Measurements from ENCODE around the gene ANKH. TPM values are rescaled to one million over a fixed set of nuclear protein-coding genes. Genes with fewer than 3 reads are reported as not detected.
A peak's percentile ranks its signal among the peaks of the same experiment; 100 is the strongest.

ANKH gene
- total and polyA plus RNA-seq, 4 experiments from 2014 or later: 34.1 to 165 (median 114) TPM

GRCh38 chr5:14727928-14728458, 143.6 kb downstream of the ANKH start:
- intact Hi-C loops (cut with micrococcal nuclease): loop anchor here (1.0 kb wide), 7 partner anchors 22 to 286 kb away; no protein-coding TSS in a partner anchor
- peaks cover 7 to 11% (median 9%) of the 10 kb centered on the region in 4 donors for H3K4me1 Mint-ChIP-seq
- H3K27me3 Mint-ChIP-seq: no peaks in the 10 kb centered on the region
- H3K27ac Mint-ChIP-seq: peak overlapping the region in 3 of 7 donors; percentile 52 to 65 (median 57)
- ChIA-PET CTCF (ENCODE audit: partially characterized antibody) (interaction anchor here (0.7 to 6.5 kb wide), 39 partner anchors 9 to 287 kb away, joined by 3 to 134 read pairs (median 9); partner anchors contain the start of gene ANKH), POLR2A (ENCODE audit: partially characterized antibody) (interaction anchor here (1.1 to 1.2 kb wide), 2 partner anchors 82 to 275 kb away, joined by 3 to 4 read pairs; no protein-coding TSS in a partner anchor)
- no peak overlapping the region for H3K4me3 ChIP-seq (ENCODE audit: low read length in 2 of 2)
- H3K36me3 ChIP-seq (ENCODE audit: insufficient read depth, low read length): peaks cover 5% of the 10 kb centered on the region
- H3K36me3 Mint-ChIP-seq: peaks cover 28 to 40% of the 10 kb centered on the region in 2 donors
- H3K27me3 ChIP-seq (ENCODE audit: insufficient read depth, low read length): no peaks in the 10 kb centered on the region
- H3K9me3 Mint-ChIP-seq: no peaks in the 10 kb centered on the region
- no peak for DNase-seq
- H3K27ac ChIP-seq (ENCODE audit: low read depth, low read length): no peak overlapping the region
- H3K4me3 Mint-ChIP-seq: no peak overlapping the region
- H3K4me1 ChIP-seq (ENCODE audit: insufficient read depth, low read length): no peaks in the 10 kb centered on the region
- H3K9me3 ChIP-seq (ENCODE audit: control insufficient read depth in 1 of 2, low read length in 2 of 2): no peaks in the 10 kb centered on the region

GRCh38 chr5:14727428-14727865, 144.1 kb downstream of the ANKH start:
- ChIA-PET CTCF (ENCODE audit: partially characterized antibody) (interaction anchor here (0.7 to 6.5 kb wide), 52 partner anchors 8 to 300 kb away, joined by 3 to 134 read pairs (median 5); partner anchors contain the start of gene ANKH), POLR2A (ENCODE audit: partially characterized antibody) (interaction anchor here (0.8 to 2.3 kb wide), 4 partner anchors 18 to 276 kb away, joined by 3 to 13 read pairs (median 4); no protein-coding TSS in a partner anchor)
- Mint-ChIP-seq H3K27ac (peak overlapping the region in 4 of 7 donors; percentile 47 to 75 (median 60)), H3K4me1 (peaks cover 8 to 15% (median 13%) of the 10 kb centered on the region in 4 donors), H3K9me3 (no peaks in the 10 kb centered on the region), H3K36me3 (peaks cover 27 to 45% of the 10 kb centered on the region in 2 donors), H3K27me3 (no peaks in the 10 kb centered on the region), H3K4me3 (no peak overlapping the region)
- Histone ChIP-seq H3K4me1 (ENCODE audit: insufficient read depth, low read length) (no peaks in the 10 kb centered on the region), H3K9me3 (ENCODE audit: control insufficient read depth in 1 of 2, low read length in 2 of 2) (no peaks in the 10 kb centered on the region), H3K36me3 (ENCODE audit: insufficient read depth, low read length) (peaks cover under 1% of the 10 kb centered on the region), H3K27ac (ENCODE audit: low read depth, low read length) (no peak overlapping the region), H3K27me3 (ENCODE audit: insufficient read depth, low read length) (no peaks in the 10 kb centered on the region), H3K4me3 (ENCODE audit: low read length in 2 of 2) (no peak overlapping the region)
- intact Hi-C loops (cut with micrococcal nuclease): loop anchor here (1.0 kb wide), 7 partner anchors 21 to 287 kb away; no protein-coding TSS in a partner anchor
- peak; percentile 66 to 75 (median 71) for DNase-seq

GRCh38 chr5:14726066-14726838, 145.3 kb downstream of the ANKH start:
- Mint-ChIP-seq H3K4me3 (no peak overlapping the region), H3K4me1 (peaks cover 9 to 23% (median 16%) of the 10 kb centered on the region in 4 donors), H3K27me3 (no peaks in the 10 kb centered on the region), H3K36me3 (peaks cover 26 to 43% of the 10 kb centered on the region in 2 donors), H3K9me3 (no peaks in the 10 kb centered on the region), H3K27ac (peak overlapping the region in 3 of 7 donors; percentile 0 to 72 (median 5))
- POLR2A ChIA-PET (ENCODE audit: partially characterized antibody): interaction anchor here (1.2 to 2.3 kb wide), 2 partner anchors 19 to 277 kb away, joined by 4 to 13 read pairs; no protein-coding TSS in a partner anchor
- no peak overlapping the region for H3K27ac ChIP-seq (ENCODE audit: low read depth, low read length)
- no peaks in the 10 kb centered on the region for H3K27me3 ChIP-seq (ENCODE audit: insufficient read depth, low read length)
- no peak for DNase-seq
- no peaks in the 10 kb centered on the region for H3K36me3 ChIP-seq (ENCODE audit: insufficient read depth, low read length)
- H3K9me3 ChIP-seq (ENCODE audit: control insufficient read depth in 1 of 2, low read length in 2 of 2): no peaks in the 10 kb centered on the region
- H3K4me3 ChIP-seq (ENCODE audit: low read length in 2 of 2): no peak overlapping the region
- intact Hi-C loops (cut with micrococcal nuclease): no loop called here
- CTCF ChIA-PET (ENCODE audit: partially characterized antibody): interaction anchor here (0.8 to 6.5 kb wide), 42 partner anchors 7 to 294 kb away, joined by 3 to 134 read pairs (median 6); partner anchors contain the start of gene ANKH
- H3K4me1 ChIP-seq (ENCODE audit: insufficient read depth, low read length): peaks cover 2% of the 10 kb centered on the region

GRCh38 chr5:14724633-14725032, 146.9 kb downstream of the ANKH start:
- DNase-seq: no peak
- Mint-ChIP-seq H3K4me1 (peaks cover 20 to 37% (median 27%) of the 10 kb centered on the region in 4 donors), H3K4me3 (no peak overlapping the region), H3K9me3 (no peaks in the 10 kb centered on the region), H3K27me3 (no peaks in the 10 kb centered on the region), H3K36me3 (peaks cover 19 to 36% of the 10 kb centered on the region in 2 donors), H3K27ac (peak overlapping the region in 5 of 7 donors; percentile 7 to 57 (median 31))
- intact Hi-C loops (cut with micrococcal nuclease): no loop called here
- Histone ChIP-seq H3K27ac (ENCODE audit: low read depth, low read length) (no peak overlapping the region), H3K4me3 (ENCODE audit: low read length in 2 of 2) (no peak overlapping the region), H3K4me1 (ENCODE audit: insufficient read depth, low read length) (peaks cover 14% of the 10 kb centered on the region), H3K9me3 (ENCODE audit: control insufficient read depth in 1 of 2, low read length in 2 of 2) (no peaks in the 10 kb centered on the region), H3K27me3 (ENCODE audit: insufficient read depth, low read length) (no peaks in the 10 kb centered on the region), H3K36me3 (ENCODE audit: insufficient read depth, low read length) (no peaks in the 10 kb centered on the region)
- POLR2A ChIA-PET (ENCODE audit: partially characterized antibody): interaction anchor here (0.9 to 1.3 kb wide), 3 partner anchors 18 to 39 kb away, joined by 3 read pairs; no protein-coding TSS in a partner anchor
- CTCF ChIA-PET (ENCODE audit: partially characterized antibody): interaction anchor here (0.8 to 6.5 kb wide), 10 partner anchors 12 to 278 kb away, joined by 3 to 134 read pairs (median 4); no protein-coding TSS in a partner anchor

- POLR2A ChIA-PET (ENCODE audit: partially characterized antibody): no interaction called here
- Mint-ChIP-seq H3K9me3 (no peaks in the 10 kb centered on the region), H3K27me3 (no peaks in the 10 kb centered on the region), H3K27ac (peak overlapping the region in 2 of 7 donors; percentile 12 to 71), H3K36me3 (peaks cover 19 to 36% of the 10 kb centered on the region in 2 donors), H3K4me1 (peaks cover 24 to 46% (median 27%) of the 10 kb centered on the region in 4 donors), H3K4me3 (no peak overlapping the region)
- Histone ChIP-seq H3K27me3 (ENCODE audit: insufficient read depth, low read length) (no peaks in the 10 kb centered on the region), H3K9me3 (ENCODE audit: control insufficient read depth in 1 of 2, low read length in 2 of 2) (no peaks in the 10 kb centered on the region), H3K27ac (ENCODE audit: low read depth, low read length) (no peak overlapping the region), H3K4me1 (ENCODE audit: insufficient read depth, low read length) (peaks cover 14% of the 10 kb centered on the region), H3K4me3 (ENCODE audit: low read length in 2 of 2) (no peak overlapping the region), H3K36me3 (ENCODE audit: insufficient read depth, low read length) (no peaks in the 10 kb centered on the region)
- no peak for DNase-seq
- CTCF ChIA-PET (ENCODE audit: partially characterized antibody): interaction anchor here (1.1 to 6.5 kb wide), 5 partner anchors 14 to 279 kb away, joined by 3 to 134 read pairs (median 4); no protein-coding TSS in a partner anchor
- intact Hi-C loops (cut with micrococcal nuclease): no loop called here
These were observed 147.9 kb downstream of the ANKH start for GRCh38 chr5:14723701-14724132.

- H3K9me3 ChIP-seq (ENCODE audit: control insufficient read depth in 1 of 2, low read length in 2 of 2): no peaks in the 10 kb centered on the region
- no peaks in the 10 kb centered on the region for H3K27me3 ChIP-seq (ENCODE audit: insufficient read depth, low read length)
- peaks cover 14% of the 10 kb centered on the region for H3K4me1 ChIP-seq (ENCODE audit: insufficient read depth, low read length)
- CTCF ChIA-PET (ENCODE audit: partially characterized antibody): interaction anchor here (0.6 to 4.3 kb wide), 2 partner anchors 38 to 280 kb away, joined by 3 to 28 read pairs; no protein-coding TSS in a partner anchor
- H3K4me3 ChIP-seq (ENCODE audit: low read length in 2 of 2): no peak overlapping the region
- DNase-seq: no peak
- no peaks in the 10 kb centered on the region for H3K9me3 Mint-ChIP-seq
- no peaks in the 10 kb centered on the region for H3K27me3 Mint-ChIP-seq
- H3K36me3 Mint-ChIP-seq: peaks cover 19 to 39% of the 10 kb centered on the region in 2 donors
- H3K27ac ChIP-seq (ENCODE audit: low read depth, low read length): no peak overlapping the region
- POLR2A ChIA-PET (ENCODE audit: partially characterized antibody): interaction anchor here (1.6 kb wide), 1 partner anchor 16 kb away, joined by 4 read pairs; no protein-coding TSS in a partner anchor
- peaks cover 24 to 46% (median 29%) of the 10 kb centered on the region in 4 donors for H3K4me1 Mint-ChIP-seq
- no peak overlapping the region for H3K4me3 Mint-ChIP-seq
- H3K27ac Mint-ChIP-seq: peak overlapping the region in 4 of 7 donors; percentile 44 to 57 (median 54)
- intact Hi-C loops (cut with micrococcal nuclease): no loop called here
- no peaks in the 10 kb centered on the region for H3K36me3 ChIP-seq (ENCODE audit: insufficient read depth, low read length)
These were observed 148.7 kb downstream of the ANKH start for GRCh38 chr5:14722923-14723322.
